Measurements from ENCODE around the gene FOXO3B.
"Not testable (repeated sequence)": the region's sequence is repeated elsewhere in the genome, so short reads cannot be mapped to it uniquely, and the experiment has no call there.

DNA sequence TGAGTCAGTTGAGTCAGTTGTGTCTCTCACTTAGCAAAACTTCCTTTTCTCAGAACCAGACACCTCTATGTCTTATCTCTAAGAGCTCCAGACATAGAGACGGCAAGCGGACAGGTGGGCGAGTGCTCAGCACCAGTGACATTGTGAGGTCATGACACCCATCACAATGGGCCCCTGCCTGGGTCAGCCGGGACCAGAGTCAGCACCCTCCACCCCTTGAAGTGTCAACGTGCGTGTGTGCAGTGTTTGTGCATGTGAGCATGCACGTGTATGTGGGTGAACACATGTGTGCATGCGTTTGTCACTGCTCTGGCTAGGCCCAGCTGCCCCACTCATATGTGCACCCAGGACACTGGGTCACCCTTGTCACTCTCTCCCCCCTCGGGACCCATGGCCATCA, 37.8 kb downstream of the FOXO3B start, which contains the start of gene TBC1D28:
- TF ChIP-seq CTCF (IDR thresholded peaks at IDR 0.05); EZH2 (IDR thresholded peaks at IDR 0.05; ENCODE audit: borderline replicate concordance, insufficient read depth, low read depth, low read length, poor library complexity, severe bottlenecking): not testable (repeated sequence)

Measured in B cell (primary cell).